ENCODE results near the gene OVAAL. TPM values are rescaled to one million over a fixed set of nuclear protein-coding genes. Genes with fewer than 3 reads are reported as not detected.

Gene OVAAL
- total RNA-seq, 2 donors from 2014 or later = not detected

DNA sequence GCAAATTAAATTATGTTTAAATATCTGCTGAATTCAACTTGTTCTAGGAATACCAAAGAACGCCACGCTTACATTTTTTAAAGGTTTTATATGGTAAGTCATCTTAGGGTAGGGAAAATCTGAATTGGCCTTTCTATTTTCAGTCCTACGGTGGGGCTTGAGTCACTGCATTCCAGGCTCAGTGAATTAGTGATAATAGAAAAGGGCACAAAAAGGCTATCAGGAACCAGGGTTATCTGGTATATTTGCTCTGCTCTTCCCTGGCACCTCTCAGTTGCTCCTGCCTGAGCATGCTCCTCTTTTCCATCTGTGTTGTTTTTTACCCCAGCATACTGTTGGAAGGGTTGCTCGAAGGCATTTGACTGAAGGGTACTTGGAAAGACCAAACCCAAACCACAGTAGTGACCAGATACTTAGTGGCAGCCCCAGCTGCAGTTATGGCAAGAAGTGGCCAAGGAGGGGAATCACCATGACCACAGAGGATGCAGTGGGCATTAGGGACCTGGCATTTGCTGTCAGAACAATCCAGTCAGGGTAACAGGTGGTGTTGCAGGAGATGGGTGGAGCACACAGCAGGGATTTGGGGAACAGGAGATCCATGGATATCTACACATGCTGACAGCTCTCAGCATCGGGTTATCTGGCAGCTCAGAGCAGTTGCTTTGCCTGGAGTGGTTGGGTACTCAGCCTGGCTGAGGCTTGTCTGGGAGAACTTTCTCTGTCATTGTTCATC is 2.3 kb downstream of the OVAAL start:
- no peak for ATAC-seq
- no peak for DNase-seq
- intact Hi-C loops (cut with DNase I) = no loop called here
- Histone ChIP-seq H3K4me1 (peaks cover 8% of the 10 kb centered on the region), H3K4me3 (no peak overlapping the region), H3K36me3 (replicated peaks in 1 of 2; ENCODE audit: insufficient read depth in 1 of 2, low read depth in 2 of 2) (no peaks in the 10 kb centered on the region), H3K9me3 (no peaks in the 10 kb centered on the region), H3K27me3 (no peaks in the 10 kb centered on the region), H3K27ac (no peak overlapping the region)
- WGBS, 2 donors = 70 to 81% methylated on average over 5 of the region's 5 CpGs
- TF ChIP-seq POLR2A (IDR thresholded peaks at IDR 0.05) = no peak
- TF ChIP-seq, protein P1, sequence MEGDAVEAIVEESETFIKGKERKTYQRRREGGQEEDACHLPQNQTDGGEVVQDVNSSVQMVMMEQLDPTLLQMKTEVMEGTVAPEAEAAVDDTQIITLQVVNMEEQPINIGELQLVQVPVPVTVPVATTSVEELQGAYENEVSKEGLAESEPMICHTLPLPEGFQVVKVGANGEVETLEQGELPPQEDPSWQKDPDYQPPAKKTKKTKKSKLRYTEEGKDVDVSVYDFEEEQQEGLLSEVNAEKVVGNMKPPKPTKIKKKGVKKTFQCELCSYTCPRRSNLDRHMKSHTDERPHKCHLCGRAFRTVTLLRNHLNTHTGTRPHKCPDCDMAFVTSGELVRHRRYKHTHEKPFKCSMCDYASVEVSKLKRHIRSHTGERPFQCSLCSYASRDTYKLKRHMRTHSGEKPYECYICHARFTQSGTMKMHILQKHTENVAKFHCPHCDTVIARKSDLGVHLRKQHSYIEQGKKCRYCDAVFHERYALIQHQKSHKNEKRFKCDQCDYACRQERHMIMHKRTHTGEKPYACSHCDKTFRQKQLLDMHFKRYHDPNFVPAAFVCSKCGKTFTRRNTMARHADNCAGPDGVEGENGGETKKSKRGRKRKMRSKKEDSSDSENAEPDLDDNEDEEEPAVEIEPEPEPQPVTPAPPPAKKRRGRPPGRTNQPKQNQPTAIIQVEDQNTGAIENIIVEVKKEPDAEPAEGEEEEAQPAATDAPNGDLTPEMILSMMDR (IDR thresholded peaks at IDR 0.05) = no peak

DNA sequence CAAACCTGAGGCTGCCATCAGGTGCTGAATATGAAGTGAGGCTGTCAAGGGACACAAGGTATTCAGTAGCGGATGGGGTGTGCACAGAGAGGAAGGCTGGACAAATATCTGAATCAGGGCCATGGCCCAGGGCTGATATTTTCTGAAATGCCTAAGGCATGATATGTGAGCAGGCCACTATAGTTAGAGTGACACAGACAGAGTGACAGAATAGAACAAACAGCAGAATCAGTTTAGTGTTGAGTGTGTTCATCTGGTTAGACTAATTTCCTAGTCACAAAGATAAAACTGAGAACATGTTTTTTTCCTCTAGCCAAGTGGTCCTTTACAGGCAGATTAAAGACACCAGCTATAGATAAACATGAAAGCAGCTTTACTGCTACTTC is 3.9 kb downstream of the OVAAL start:
- no peak for ATAC-seq

DNA sequence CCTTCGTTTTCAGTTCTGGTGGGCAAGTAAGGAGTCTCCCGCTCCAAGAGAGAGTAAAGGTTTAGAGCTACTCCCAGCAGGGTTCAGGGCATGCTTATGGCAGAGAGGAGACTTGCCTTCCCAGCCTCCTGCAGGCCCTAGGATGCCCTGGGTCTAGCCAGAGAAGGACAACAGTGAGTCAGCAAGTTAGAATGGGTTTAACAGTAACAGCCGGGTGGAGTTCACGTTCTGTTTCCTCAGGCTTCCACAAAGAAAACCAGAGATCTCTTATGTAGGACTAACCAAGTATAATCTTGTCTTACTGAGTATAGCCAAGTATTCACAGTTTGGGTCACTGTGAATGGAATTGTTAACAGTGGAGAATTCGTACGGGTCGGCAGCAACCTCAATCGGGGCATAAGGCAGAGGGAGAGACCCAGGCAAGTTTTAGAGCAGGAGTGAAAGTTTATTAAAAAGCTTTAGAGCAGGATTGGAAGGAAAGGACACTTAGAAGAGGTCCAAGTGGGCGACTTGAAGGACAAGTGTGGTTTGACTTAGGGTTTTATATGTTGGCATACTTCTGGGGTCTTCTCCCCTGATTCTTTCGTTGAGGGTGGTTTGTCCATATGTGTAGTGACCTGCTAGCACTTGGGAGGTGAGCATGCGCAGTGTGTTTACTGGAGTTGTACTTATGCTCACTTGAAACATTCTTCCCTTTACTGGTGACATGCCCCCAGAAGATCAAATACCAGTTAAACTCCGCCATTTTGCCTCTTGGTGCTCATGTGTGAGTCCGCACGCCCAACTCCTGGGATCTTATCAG is 4.5 kb downstream of the OVAAL start:
- no peaks in the 10 kb centered on the region for H3K27me3 ChIP-seq
- H3K4me3 ChIP-seq = no peak overlapping the region
- DNase-seq (no peak), ATAC-seq (no peak)
- H3K27ac ChIP-seq = no peak overlapping the region
- intact Hi-C loops (cut with DNase I) = no loop called here
- no peaks in the 10 kb centered on the region for H3K36me3 ChIP-seq (replicated peaks in 1 of 2; ENCODE audit: insufficient read depth in 1 of 2, low read depth in 2 of 2)
- H3K9me3 ChIP-seq = no peaks in the 10 kb centered on the region
- no peak for TF ChIP-seq POLR2A (IDR thresholded peaks at IDR 0.05)
- TF ChIP-seq, protein P1 (IDR thresholded peaks at IDR 0.05) = no peak
- WGBS, 2 donors = 85% methylated on average over 14 of the region's 14 CpGs
- peaks cover 14% of the 10 kb centered on the region for H3K4me1 ChIP-seq

More for the DNA sequence above, 3.9 kb downstream of the OVAAL start:
- Histone ChIP-seq H3K36me3 (replicated peaks in 1 of 2; ENCODE audit: insufficient read depth in 1 of 2, low read depth in 2 of 2) (no peaks in the 10 kb centered on the region), H3K27me3 (no peaks in the 10 kb centered on the region), H3K4me1 (peaks cover 14% of the 10 kb centered on the region), H3K4me3 (no peak overlapping the region), H3K27ac (no peak overlapping the region), H3K9me3 (no peaks in the 10 kb centered on the region)
- no peak for TF ChIP-seq POLR2A (IDR thresholded peaks at IDR 0.05)
- TF ChIP-seq, protein P1 (IDR thresholded peaks at IDR 0.05) = no peak
- DNase-seq = no peak
- WGBS, 2 donors = 87 to 96% methylated on average over 1 of the region's 1 CpG
- intact Hi-C loops (cut with DNase I) = no loop called here

DNA sequence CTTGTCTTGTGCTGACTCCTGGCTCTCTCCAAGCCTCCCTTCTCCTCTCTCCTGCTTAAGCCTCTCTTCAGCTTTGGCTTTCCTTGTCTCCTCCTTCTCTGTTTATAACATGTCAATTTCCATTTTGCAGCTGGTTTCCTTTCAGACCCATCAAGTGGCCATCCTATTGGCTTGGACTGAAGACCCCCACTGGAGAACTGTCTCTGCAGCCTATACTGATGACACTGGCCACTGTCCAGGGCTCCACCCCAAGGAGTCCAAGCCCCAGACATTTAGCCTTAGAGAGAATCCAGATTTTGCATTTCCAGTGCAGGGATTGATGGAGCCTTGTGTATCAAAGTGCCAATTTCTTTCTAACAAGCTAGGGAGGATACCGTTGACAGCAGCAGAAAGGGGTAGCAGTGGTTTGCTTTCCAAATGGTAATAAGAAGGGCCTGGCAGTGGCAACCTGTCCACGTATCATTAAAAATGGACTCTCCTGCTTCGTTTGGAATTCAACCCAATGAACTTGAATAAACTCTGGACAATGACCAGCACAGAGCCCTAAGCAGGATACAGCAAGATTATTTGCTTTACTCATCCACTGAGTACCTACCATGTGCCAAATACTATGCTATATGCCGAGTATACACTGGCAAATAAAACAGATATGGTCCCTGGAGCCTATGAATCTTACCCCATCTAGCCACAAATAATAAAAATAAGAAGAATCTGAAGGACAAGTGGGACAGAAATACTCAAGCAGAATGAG is 6.5 kb downstream of the OVAAL start:
- ATAC-seq = no peak
- Histone ChIP-seq H3K4me3 (no peak overlapping the region), H3K27ac (no peak overlapping the region), H3K4me1 (peaks cover 11% of the 10 kb centered on the region), H3K36me3 (replicated peaks in 1 of 2; ENCODE audit: insufficient read depth in 1 of 2, low read depth in 2 of 2) (no peaks in the 10 kb centered on the region), H3K27me3 (no peaks in the 10 kb centered on the region), H3K9me3 (no peaks in the 10 kb centered on the region)
- 78 to 89% methylated on average over 4 of the region's 4 CpGs for WGBS, 2 donors
- DNase-seq = no peak
- TF ChIP-seq, protein P1 (IDR thresholded peaks at IDR 0.05) = no peak
- TF ChIP-seq POLR2A (IDR thresholded peaks at IDR 0.05) = no peak
- intact Hi-C loops (cut with DNase I) = no loop called here

Data from body of pancreas (tissue), 4 donors.